Astrocyte (in vitro differentiated cells and primary cell): ENCODE measurements around the gene CCSER1. TPM values are rescaled to one million over a fixed set of nuclear protein-coding genes. Genes with fewer than 3 reads are reported as not detected.

Experiments
- DNase-seq: peaks from one replicate; pipeline ENCODE4 v3.0.0-alpha.2; 2010; ENCODE audit warnings: low read depth
- FAIRE-seq: peaks from 2 replicates; lab custom pipeline; 2011; peaks lifted over from hg19 to GRCh38; lab: Jason Lieb, UNC
- H2AFZ ChIP-seq: 2 replicates; pipeline ENCODE4 v1.6.0; 2012; ENCODE audit warnings: low read depth, low read length, inconsistent platforms
- H3K27ac ChIP-seq: 2 replicates; pipeline ENCODE4 v1.5.1; 2011; ENCODE audit warnings: low read depth, low read length, inconsistent platforms
- H3K27me3 ChIP-seq: 2 replicates; pipeline ENCODE4 v1.6.0; 2011; ENCODE audit warnings: low read length, inconsistent platforms; ENCODE audit not compliant: insufficient read depth
- H3K36me3 ChIP-seq: 2 replicates; pipeline ENCODE4 v1.5.1; 2011; ENCODE audit warnings: low read length, inconsistent platforms; ENCODE audit not compliant: insufficient read depth
- H3K4me1 ChIP-seq: 2 replicates; pipeline ENCODE4 v1.5.1; 2011; ENCODE audit warnings: low read length, inconsistent platforms; ENCODE audit not compliant: insufficient read depth
- H3K4me2 ChIP-seq: 2 replicates; pipeline ENCODE4 v1.6.0; 2012; ENCODE audit warnings: low read length, inconsistent platforms
- H3K4me3 ChIP-seq: 2 replicates; pipeline ENCODE4 v1.5.1; 2011; ENCODE audit warnings: low read depth, mild to moderate bottlenecking, low read length, inconsistent platforms; ENCODE audit not compliant: insufficient read depth
- H3K79me2 ChIP-seq: 2 replicates; pipeline ENCODE4 v1.6.0; 2012; ENCODE audit warnings: mild to moderate bottlenecking, low read length, inconsistent platforms; ENCODE audit not compliant: insufficient read depth
- H3K9ac ChIP-seq: 2 replicates; pipeline ENCODE4 v1.6.0; 2012; ENCODE audit warnings: mild to moderate bottlenecking, low read length, inconsistent platforms
- H3K9me3 ChIP-seq: 2 replicates; pipeline ENCODE4 v1.5.1; 2012; ENCODE audit warnings: low read depth, mild to moderate bottlenecking, low read length, inconsistent platforms; ENCODE audit not compliant: insufficient read depth
- H4K20me1 ChIP-seq: 2 replicates; pipeline ENCODE4 v1.6.0; 2012; ENCODE audit warnings: low read length, inconsistent platforms; ENCODE audit not compliant: insufficient read depth
- H3K27ac Mint-ChIP-seq: one replicate; pipeline ENCODE4 v1.8.0; 2021; ENCODE audit warnings: mild to moderate bottlenecking, mixed read lengths; ENCODE audit not compliant: unreplicated experiment
- H3K27me3 Mint-ChIP-seq: one replicate; pipeline ENCODE4 v1.8.0; 2021; ENCODE audit warnings: low read depth, mixed read lengths; ENCODE audit not compliant: unreplicated experiment
- H3K36me3 Mint-ChIP-seq: one replicate; pipeline ENCODE4 v1.8.0; 2021; ENCODE audit warnings: low read depth, mixed read lengths; ENCODE audit not compliant: unreplicated experiment
- H3K4me1 Mint-ChIP-seq: one replicate; pipeline ENCODE4 v1.8.0; 2021; ENCODE audit warnings: low read depth, mixed read lengths; ENCODE audit not compliant: unreplicated experiment
- H3K4me3 Mint-ChIP-seq: one replicate; pipeline ENCODE4 v1.8.0; 2021; ENCODE audit warnings: mild to moderate bottlenecking, moderate library complexity, mixed read lengths; ENCODE audit not compliant: unreplicated experiment
- H3K9me3 Mint-ChIP-seq: one replicate; pipeline ENCODE4 v1.8.0; 2021; ENCODE audit warnings: mild to moderate bottlenecking, mixed read lengths; ENCODE audit not compliant: unreplicated experiment
- EZH2 ChIP-seq: IDR thresholded peaks from 2 replicates; pipeline ENCODE4 v1.6.1; 2012; ENCODE audit warnings: mild to moderate bottlenecking, low read length, inconsistent platforms; ENCODE audit not compliant: insufficient read depth
- total RNA-seq: library from RNA; stranded (reverse); gene quantifications from 2 replicates; pipeline ENCODE4 v1.2.1, GENCODE V29; 2021
- TF ChIP-seq, protein P1 (sequence below): IDR thresholded peaks from 2 replicates; pipeline ENCODE4 v1.5.1; 2011; ENCODE audit warnings: low read depth, mild to moderate bottlenecking, inconsistent platforms, low read length, moderate library complexity; ENCODE audit not compliant: insufficient read depth

The CCSER1 gene
- total RNA-seq, 1 donor from 2014 or later, result 2.2 TPM

DNA sequence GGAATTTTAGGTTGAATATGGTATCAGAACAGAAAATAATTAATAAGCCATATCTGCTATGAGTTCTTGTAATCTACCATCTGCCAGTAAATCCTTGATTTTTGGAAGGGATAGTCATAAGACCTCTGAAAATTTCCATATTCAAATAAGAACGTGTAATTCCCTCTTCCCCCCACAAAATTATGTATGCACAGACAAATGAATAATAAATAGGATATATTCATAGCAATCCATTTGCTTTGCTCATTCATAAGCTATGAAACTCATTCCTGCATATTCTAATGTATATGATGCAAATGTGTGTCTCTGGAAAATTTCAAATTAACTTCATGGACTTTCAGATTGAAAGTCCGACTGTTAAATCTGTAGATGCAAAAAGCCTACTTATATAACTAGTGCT lies 1343.5 kb downstream of the CCSER1 start:
- Mint-ChIP-seq H3K9me3 (peaks cover 7% of the 10 kb centered on the region), H3K4me1 (no peaks in the 10 kb centered on the region), H3K27me3 (no peaks in the 10 kb centered on the region), H3K4me3 (no peak overlapping the region), H3K36me3 (no peaks in the 10 kb centered on the region), H3K27ac (no peak overlapping the region)
- no peaks in the 10 kb centered on the region for H3K79me2 ChIP-seq
- H3K27me3 ChIP-seq, result no peaks in the 10 kb centered on the region
- H3K9me3 ChIP-seq, result no peaks in the 10 kb centered on the region
- H3K4me2 ChIP-seq, result no peak overlapping the region
- no peaks in the 10 kb centered on the region for H3K4me1 ChIP-seq
- H3K4me3 ChIP-seq, result no peak overlapping the region
- FAIRE-seq, result no peak
- DNase-seq, result no peak
- H2AFZ ChIP-seq, result no peak overlapping the region
- no peaks in the 10 kb centered on the region for H4K20me1 ChIP-seq
- H3K9ac ChIP-seq, result no peak overlapping the region
- TF ChIP-seq, protein P1, sequence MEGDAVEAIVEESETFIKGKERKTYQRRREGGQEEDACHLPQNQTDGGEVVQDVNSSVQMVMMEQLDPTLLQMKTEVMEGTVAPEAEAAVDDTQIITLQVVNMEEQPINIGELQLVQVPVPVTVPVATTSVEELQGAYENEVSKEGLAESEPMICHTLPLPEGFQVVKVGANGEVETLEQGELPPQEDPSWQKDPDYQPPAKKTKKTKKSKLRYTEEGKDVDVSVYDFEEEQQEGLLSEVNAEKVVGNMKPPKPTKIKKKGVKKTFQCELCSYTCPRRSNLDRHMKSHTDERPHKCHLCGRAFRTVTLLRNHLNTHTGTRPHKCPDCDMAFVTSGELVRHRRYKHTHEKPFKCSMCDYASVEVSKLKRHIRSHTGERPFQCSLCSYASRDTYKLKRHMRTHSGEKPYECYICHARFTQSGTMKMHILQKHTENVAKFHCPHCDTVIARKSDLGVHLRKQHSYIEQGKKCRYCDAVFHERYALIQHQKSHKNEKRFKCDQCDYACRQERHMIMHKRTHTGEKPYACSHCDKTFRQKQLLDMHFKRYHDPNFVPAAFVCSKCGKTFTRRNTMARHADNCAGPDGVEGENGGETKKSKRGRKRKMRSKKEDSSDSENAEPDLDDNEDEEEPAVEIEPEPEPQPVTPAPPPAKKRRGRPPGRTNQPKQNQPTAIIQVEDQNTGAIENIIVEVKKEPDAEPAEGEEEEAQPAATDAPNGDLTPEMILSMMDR, result no peak
- no peak for TF ChIP-seq EZH2
- H3K27ac ChIP-seq, result no peak overlapping the region
- H3K36me3 ChIP-seq, result no peaks in the 10 kb centered on the region

DNA sequence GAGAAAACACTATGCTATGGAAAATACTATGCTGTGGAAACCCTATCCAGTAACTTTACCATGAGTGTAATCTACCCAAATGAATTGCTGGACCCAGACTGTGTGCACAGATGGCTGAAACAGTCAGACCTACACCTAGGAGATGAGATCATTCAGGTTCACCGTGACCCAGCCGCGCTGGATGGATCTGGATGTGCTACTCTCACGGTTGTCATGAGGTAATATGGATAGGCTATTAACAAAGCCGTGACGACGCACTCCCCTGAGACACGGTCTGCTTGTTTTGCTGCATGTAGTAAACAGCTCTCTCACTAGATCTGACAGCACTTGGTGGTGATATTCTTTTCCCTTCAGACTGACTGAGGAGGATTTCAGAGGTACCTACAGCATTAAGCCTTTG lies 1344.1 kb downstream of the CCSER1 start:
- H3K79me2 ChIP-seq, result no peaks in the 10 kb centered on the region
- Mint-ChIP-seq H3K9me3 (peaks cover 7% of the 10 kb centered on the region), H3K36me3 (no peaks in the 10 kb centered on the region), H3K27me3 (no peaks in the 10 kb centered on the region), H3K4me3 (no peak overlapping the region), H3K27ac (no peak overlapping the region), H3K4me1 (no peaks in the 10 kb centered on the region)
- no peak overlapping the region for H3K27ac ChIP-seq
- no peak for DNase-seq
- H3K9ac ChIP-seq, result no peak overlapping the region
- H3K4me3 ChIP-seq, result no peak overlapping the region
- H4K20me1 ChIP-seq, result no peaks in the 10 kb centered on the region
- no peak for FAIRE-seq
- H3K27me3 ChIP-seq, result no peaks in the 10 kb centered on the region
- H3K36me3 ChIP-seq, result no peaks in the 10 kb centered on the region
- H3K4me1 ChIP-seq, result no peaks in the 10 kb centered on the region
- H3K9me3 ChIP-seq, result no peaks in the 10 kb centered on the region
- H3K4me2 ChIP-seq, result no peak overlapping the region
- TF ChIP-seq EZH2, result no peak
- TF ChIP-seq, protein P1, result no peak
- H2AFZ ChIP-seq, result no peak overlapping the region

DNA sequence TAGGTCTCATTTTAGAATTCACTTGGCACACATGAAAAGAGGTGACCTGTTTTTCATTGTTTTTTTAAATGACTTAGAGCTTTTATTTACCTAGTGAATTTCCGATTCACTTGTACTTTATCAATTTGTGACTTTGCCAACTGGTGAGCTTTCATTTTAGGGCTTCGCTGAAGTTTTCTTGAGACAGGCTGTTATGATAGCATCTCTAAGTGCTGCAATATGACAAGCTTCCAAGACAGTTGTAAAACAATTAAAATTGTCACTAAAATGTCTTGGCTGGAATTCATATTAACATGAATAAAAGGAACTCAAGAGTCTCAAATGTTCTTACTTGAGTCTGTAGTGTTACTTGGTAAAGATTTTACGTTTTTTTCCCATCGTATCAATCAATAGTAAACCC lies 1344.9 kb downstream of the CCSER1 start:
- no peaks in the 10 kb centered on the region for H3K36me3 Mint-ChIP-seq
- Histone ChIP-seq H3K27ac (no peak overlapping the region), H3K4me3 (no peak overlapping the region), H3K9ac (no peak overlapping the region), H3K79me2 (no peaks in the 10 kb centered on the region), H3K27me3 (no peaks in the 10 kb centered on the region), H4K20me1 (no peaks in the 10 kb centered on the region), H3K9me3 (no peaks in the 10 kb centered on the region), H3K4me1 (no peaks in the 10 kb centered on the region), H3K4me2 (no peak overlapping the region), H2AFZ (no peak overlapping the region), H3K36me3 (no peaks in the 10 kb centered on the region)
- FAIRE-seq (no peak), DNase-seq (no peak)
- H3K4me1 Mint-ChIP-seq, result no peaks in the 10 kb centered on the region
- no peak overlapping the region for H3K4me3 Mint-ChIP-seq
- H3K9me3 Mint-ChIP-seq, result peaks cover 7% of the 10 kb centered on the region
- no peak for TF ChIP-seq EZH2
- no peak overlapping the region for H3K27ac Mint-ChIP-seq
- no peaks in the 10 kb centered on the region for H3K27me3 Mint-ChIP-seq
